Stimulated activated CD4-positive, alpha-beta T cell treated with anti-CD3 and anti-CD28 coated beads, Interleukin-4, amount 100 ng/mL, for 48 hours (primary cell): ENCODE measurements around the gene MPRIP.
A peak's percentile ranks its signal among the peaks of the same experiment; 100 is the strongest.
"Not testable (repeated sequence)": the region's sequence is repeated elsewhere in the genome, so short reads cannot be mapped to it uniquely, and the experiment has no call there.

Source experiments
- DNase-seq, 2 donors: peaks; one replicate each; pipeline ENCODE4 v3.0.0-alpha.2; 2020; ENCODE audit warnings: low read depth in 2 of 2

Gene MPRIP

DNA sequence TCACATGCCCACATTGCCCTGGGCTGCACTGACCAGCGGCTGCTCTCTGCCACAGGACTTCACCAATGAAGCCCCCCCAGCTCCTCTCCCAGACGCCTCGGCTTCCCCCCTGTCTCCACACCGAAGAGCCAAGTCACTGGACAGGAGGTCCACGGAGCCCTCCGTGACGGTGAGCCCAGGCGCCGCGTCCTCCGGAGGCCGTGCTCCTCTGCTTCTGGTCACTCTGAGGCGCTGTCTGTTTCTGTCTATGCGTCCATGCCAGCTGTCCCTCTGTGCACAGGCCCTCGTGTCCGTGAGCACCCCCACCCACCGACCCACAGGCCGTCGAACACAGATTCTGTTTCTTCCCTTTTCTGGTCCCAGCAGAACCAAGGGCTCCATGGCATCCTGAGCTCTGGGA is 101.2 kb downstream of the MPRIP start:
- no peak for DNase-seq

DNA sequence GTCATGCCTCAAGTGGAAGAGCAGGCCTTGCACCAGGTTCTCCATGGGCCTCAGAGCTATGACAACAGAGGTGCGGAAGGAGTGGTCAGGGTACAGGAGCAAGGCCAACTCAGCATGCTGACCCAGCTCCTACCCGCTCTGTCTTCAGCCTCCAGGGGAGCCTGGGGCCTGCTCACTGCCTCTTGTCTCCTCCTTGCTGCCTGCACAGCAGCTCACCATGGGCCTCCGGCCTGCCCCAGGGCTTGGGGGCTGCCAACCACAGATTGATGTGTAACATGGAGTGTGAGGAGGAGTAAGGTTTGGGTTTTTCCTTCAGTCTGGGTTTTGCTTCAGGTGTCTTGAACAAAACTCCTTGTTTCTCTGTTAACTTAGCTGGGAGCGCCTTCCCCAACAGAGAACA is 101.8 kb downstream of the MPRIP start:
- no peak for DNase-seq

DNA sequence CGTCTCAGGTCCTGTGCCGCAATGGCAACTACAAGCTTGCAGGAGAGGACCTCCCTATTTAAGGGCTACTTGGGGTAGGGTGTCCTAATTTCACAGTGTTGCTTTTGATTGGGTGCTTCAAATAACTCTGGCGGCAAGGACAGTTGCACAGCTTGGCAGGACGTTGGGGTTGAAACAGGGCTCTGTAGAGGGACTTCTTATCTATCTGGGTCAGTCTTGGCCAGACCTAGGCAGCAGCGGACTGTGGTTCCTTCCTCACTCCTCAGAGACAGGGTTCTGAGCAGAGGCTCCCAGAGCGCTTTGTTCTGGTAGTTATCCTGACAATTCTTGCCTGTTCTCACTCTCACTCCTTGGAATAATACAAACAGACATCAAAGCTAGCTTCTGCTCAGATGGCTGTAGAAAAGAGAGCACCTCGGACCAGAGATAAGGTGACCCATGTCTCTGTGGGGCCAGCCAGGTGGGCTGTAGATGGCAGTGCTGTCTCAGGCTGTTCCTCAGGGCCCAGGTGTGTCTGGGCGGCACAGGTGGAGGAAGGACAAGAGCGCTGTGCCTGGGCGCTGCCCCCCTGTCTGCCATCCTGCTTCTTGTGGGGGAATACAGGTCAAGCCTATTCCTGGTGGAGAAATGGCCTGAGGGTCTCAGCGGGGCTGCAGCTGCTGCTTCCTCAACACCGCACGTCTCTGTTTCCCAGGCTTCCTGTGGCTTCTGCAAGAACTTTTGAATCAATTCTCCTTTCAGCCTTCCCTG is 102.8 kb downstream of the MPRIP start:
- DNase-seq = no peak

DNA sequence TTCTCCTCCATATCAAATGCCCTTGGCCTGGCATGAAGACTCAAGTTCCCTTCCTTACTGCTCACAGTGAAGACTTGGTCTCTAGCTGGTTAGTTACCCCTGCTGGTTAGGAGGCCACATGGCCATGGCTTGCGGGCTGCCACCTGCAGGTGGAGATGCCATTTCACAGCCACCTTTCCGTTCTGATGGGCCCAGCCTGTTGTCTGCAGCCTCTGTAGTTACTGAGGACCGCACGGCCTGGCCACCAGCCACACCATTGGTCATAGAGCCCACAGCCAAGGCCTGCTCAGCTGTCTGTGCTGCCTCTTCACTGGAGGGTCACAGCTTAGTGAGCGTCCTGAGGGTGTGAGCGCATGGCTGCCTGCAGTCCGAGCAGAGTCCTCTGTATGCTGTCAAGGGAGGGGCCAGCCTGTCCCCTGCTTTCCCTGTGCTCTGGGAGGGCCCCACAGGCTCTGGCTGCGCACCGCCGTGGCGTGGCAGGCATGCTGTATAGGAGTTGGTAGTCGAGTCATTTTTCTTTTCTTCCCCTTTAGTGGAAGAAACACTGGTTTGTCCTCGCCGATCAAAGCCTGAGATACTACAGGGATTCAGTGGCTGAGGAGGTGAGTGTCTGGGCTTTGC is 104.6 kb downstream of the MPRIP start:
- DNase-seq = no peak

DNA sequence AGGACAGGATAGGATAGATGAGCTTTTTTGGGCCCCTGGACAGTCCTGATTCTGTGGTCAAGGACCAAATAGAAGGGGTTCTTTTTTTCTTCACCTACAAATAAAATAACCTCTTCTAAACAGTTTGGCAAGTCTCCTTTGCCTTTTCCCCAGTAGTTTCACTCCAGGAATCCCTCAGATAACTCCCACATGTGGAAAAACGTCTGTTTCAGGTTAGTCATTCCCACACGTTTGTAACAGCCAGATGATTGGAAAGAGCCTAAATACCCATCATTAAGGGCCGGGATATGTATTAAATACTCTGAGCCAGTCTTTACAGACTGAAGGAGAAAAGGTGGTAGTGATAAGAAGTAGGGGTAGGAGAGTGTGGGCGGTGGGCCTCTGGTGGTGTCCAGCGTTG is 105.6 kb downstream of the MPRIP start:
- no peak for DNase-seq

DNA sequence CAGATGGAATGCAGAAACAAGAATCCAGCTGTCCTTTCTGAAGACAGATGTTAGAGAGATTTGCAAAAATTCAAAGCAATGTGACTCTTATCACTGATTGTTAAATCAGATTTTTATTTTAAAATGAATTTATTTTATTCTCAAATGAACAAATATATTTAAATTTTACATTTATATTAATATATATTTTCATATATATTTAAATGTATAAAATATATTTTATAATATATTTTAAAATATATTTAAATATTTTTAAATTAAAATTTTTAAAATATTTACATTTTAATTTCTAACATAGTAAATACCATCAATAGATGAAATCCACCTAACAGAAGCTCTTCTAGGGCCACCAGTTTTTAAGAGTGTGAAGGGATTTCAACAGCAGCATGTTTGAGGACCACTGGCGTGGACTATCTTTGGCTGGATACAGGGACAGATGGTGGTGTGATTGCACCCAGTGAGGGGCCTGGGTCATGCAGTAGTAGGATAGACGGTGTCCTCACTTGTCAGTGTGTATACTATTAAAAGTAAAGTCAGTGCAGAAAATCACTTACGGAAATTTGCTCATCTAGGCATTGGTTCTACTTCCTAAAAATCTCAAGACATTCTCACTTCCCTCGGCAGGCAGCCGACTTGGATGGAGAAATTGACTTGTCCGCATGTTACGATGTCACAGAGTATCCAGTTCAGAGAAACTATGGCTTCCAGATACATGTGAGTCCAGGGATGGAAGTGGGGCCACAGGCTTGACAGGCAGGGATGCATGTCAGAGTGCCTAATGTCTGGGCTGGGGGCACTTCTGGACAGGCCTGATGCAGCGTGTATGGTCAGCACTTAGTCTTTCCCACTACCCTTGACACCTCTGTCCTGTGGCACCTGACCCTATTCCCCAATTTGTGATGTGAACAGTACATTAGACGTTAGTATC is 107.5 kb downstream of the MPRIP start:
- no peak for DNase-seq

DNA sequence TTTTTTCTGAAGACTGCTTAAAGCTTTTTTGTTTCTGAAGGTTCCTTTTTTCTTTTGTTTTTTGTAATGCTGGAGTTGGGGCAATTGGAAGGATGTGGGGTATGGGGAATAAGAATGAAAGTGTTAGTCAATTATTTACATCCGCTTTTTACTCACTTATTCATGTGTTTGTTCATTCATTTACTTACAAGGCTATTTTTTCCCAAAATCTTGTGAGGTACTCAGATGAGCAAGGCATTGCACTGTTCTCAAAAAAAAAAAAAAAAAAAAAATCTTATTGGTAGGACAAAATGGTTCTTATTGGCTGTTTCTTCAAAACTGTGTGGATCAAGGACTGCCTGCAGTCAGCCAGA is 108.2 kb downstream of the MPRIP start:
- no peak for DNase-seq

DNA sequence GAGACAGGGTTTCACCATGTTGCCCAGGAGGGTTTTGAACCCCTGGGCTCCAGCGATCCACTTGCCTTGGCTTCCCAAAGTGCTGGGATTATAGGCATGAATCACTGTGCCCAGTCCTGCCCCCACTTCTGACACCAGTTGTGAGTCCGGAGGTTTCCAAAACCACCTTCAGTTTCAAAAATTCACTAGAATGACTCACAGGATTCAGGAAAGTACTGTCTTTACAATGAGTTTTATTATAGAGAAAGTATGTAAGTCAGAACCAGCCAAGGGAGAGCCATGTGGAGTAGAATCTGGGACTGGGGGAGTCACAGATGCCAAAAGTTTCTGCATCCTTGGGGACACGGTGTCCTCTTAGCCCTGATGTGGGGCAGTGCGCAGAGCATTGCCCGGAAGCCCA is 108.8 kb downstream of the MPRIP start:
- no peak for DNase-seq

DNA sequence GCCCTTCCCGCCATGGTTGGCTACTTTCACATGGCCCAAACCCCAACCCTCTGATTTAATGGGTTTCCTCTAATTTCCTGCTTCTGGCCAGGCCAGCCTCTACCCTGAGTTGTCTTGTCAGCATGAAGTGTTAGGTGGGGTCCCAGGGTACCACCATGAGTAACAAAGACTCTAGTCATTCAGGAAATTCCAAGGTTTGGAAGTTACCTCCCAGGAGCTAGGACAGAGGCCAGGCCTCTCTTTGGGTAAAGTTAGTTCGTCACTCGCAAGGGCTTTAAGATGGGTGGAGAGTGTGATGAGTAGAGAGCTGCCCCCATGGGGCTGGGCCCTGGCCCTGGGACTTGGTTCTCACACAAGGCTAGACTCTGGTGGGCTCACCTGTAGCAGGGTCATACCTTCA is 109.3 kb downstream of the MPRIP start:
- DNase-seq = no peak

DNA sequence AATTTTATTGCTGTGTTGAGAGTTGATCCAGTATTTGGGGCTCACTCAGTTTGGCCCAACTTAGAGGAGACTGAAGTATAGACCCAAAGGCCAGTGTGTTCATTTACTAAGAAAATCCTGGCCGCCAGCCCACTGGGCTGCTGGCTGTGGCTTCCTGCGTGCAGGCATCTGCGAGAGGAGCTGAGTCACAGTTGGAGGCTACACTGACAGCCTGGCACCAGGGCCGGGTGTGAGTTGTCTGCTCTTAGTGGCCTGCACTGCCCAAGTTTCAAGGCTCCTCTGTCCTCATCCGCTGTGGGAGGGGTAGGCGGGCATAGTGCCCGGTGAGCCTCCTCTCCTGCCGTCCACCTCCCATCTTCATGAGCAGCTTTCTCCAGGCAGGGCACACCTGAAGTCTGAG is 109.7 kb downstream of the MPRIP start:
- DNase-seq = peak in 1 of 2 donors; percentile 18

DNA sequence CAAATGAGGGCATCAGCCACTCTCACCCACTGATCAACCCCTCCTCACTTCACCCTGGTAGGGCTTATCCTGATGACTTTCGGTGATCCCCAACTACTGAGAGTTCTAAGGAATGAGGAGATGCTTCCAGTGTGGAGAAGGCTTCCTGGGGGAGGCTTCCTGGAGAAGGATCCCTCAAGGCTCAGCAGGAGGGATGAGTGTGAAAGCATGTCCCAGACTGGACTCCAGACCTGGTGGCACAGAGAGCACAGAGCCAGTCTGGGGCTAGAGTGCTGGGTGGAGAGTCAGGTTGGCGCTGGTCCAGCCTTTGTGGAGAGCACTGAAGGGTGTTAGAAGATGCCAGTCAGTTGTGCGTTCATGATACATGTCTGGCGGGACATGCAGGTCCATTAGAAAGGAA is 110.1 kb downstream of the MPRIP start:
- no peak for DNase-seq

DNA sequence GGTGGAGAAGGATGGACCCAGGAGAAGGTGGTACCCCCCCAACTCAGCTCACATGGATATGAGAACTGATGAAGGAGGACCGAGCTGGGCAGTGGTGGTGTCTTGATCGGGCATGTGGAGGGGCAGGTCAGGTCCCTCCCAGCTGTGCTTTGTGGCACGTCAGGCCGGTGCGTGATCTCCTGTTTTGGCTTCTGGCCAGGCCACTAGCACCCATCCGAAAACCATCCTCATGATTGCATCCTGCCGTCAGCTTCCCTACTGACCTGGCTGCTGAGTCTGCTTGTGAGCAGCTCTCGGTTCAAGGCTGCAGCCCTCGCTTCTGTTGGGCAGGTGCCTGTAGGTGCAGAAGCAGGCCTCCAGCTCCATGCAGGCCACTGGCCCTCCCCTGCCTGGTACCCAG is 110.8 kb downstream of the MPRIP start:
- DNase-seq = no peak

DNA sequence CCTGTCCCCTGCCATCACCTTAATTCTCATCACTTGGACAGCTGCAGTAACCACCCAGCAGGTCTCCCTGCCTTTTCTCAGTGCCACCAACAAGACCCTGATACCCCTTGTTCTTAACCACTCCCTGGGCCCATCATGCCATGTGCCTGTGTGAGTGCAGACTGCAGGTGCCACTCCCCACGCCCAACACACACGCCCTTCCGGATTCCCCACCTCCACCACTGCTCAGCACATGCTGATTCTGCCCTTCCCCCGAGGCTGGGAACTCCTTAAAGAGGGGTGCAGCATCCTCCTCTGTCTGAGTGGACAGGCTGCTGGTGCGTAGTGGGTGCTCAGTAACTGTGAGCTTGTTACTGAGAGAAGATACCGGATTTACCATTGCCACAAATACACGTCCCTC is 111.5 kb downstream of the MPRIP start:
- no peak for DNase-seq

DNA sequence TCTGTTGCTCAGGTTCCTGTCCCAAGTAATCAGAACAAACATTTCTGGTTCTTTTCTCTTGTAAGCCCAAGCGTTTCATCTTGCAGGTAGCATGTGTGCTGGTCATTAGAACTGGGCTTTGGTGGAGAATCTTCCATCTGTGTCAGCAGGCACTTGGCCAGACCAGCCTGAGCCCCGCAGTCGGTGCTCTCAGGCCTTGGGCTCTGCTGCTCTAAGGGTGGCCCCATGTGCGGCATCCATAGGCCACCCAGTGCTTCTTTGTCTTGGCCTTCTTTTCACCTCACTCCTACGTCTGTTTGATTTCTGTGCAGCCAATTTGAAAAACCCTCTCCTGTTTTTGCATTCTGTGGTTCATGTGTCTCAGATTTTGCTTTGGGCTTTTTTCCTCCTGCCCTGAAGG is 112.3 kb downstream of the MPRIP start:
- DNase-seq = no peak

DNA sequence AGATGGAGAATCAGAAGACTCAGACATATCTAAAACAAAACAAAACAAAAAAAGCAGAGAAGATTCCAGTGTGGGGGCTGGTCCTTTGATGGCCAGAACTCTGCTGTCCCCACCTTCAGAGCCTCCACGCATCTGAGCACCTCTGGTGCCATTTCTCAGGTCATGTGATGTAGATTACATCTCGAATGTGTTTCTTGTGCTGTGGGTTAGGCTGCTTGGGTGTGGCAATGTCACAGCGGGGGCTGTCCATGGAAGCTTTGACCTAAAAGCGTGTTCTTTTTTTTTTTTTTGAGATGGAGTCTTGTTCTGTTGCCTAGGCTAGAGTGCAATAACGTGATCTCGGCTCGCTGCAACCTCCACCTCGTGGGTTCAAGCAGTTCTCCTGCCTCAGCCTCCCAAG is 112.7 kb downstream of the MPRIP start:
- DNase-seq = no peak

DNA sequence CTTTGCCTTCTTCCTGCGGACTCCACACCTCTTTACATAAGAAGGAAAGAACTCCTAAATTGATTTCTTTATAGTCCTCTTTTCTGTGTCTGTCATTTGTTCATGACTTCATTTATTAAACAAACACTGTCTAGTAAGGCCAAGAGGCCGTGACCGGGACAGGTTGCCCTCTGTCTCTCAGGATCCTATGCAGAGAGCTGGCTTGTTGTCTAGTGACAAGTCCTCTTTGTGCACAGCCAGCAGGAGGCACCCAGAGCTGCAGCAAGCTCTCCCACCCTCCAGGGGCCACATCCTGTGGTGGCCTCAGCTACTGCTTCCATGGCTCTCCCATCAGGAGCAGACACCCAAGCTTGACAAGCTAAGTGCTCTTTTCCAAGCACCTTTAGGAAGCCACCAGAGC is 113.3 kb downstream of the MPRIP start:
- DNase-seq = no peak

DNA sequence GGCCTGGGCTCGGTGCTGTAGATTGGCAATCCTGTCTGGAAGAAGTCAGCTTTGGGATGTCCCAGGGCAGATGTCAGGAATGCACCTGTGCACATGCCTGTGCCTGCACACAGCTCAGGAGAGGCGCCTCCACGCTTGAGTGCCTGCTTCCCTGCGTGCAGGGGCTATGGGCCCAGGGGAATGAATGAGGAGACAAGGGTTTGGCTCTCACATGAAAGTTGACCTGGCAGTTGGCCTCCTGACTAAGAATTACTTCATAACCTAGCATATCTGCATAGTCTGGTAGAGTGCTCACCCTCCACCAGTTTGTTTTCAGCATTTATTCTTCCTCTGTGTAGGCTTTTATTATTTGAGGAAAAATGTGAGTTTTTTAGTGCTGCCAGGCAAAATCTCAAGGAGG is 113.8 kb downstream of the MPRIP start:
- DNase-seq = no peak

DNA sequence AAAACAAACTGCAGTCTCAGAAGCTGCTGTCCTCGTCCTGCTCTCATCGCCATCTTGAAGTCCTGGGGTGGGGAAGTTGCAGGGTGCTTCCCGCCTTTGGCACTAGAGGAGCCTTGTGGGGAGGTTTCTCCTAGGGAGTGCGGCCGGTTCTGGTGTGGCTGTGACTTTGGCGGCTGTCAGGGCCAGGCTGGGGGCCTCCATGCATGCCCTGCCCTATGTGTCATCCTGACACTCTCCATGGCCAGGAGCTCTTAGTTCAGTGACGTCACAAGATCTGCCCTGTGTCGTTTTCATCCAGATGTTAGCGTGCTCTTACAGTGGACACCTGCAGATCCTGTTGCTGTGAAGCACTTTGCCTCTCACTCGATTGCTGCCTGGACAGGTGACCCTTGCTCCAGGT is 114.3 kb downstream of the MPRIP start:
- no peak for DNase-seq

DNA sequence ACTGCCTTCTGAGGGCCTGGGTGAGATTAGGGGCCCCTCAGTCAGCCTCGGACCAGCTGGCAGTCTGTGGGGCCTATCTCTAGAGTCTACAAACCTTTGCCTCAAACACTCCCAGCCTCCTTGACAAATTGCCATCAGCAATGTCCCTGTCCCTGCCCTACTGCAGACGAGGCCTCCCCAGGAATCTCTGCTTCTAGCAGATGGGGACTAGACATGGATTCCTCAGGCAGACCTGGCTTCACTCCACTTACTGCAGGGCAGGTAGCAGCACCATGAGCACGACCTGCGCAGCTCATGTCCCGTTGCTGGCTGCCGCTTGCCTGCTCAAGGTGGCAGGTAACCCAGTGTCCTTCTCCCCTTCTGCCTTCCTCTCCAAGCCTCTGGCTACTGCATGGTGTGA is 114.8 kb downstream of the MPRIP start:
- no peak for DNase-seq

DNA sequence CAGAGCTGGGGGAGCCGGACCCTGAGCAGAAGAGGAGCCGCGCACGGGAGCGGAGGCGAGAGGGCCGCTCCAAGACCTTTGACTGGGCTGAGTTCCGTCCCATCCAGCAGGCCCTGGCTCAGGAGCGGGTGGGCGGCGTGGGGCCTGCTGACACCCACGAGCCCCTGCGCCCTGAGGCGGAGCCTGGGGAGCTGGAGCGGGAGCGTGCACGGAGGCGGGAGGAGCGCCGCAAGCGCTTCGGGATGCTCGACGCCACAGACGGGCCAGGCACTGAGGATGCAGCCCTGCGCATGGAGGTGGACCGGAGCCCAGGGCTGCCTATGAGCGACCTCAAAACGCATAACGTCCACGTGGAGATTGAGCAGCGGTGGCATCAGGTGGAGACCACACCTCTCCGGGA is 116.2 kb downstream of the MPRIP start:
- not testable (repeated sequence) for DNase-seq

DNA sequence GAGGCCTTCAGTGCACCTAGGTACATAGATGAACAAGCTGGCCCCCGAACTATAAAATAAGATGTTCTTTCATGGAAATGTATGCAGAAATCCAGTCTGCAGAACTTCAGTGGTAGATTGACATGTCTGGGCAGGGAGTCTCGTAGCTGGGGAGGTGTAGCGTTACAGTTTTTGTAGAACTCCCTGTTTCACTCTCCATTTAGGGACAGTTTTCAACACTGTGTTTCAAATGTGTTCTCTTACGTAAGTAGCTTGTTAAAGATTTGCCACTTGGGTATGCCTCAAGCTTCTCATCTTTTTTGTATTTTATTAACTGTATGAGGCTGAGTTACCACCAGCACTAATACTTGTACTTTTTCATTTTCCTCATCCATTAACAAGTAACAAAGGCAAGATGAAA is 117.3 kb downstream of the MPRIP start:
- DNase-seq = no peak

DNA sequence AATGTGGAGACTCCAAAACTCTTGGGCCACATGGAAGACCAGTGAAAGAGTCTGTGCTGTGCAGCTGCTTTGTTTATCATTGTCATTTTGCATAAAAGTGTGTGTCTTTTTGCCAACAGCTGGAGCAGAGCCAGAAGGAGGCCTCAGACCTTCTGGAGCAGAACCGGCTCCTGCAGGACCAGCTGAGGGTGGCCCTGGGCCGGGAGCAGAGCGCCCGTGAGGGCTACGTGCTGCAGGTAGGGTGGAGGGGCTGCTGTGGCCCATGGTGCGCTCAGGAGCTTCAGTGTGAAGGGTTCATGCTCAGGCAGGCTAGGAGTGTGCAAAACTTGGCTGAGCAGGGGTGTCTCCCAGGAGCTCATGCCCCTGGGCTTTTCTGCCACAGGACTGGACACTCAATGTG is 118.9 kb downstream of the MPRIP start:
- no peak for DNase-seq

DNA sequence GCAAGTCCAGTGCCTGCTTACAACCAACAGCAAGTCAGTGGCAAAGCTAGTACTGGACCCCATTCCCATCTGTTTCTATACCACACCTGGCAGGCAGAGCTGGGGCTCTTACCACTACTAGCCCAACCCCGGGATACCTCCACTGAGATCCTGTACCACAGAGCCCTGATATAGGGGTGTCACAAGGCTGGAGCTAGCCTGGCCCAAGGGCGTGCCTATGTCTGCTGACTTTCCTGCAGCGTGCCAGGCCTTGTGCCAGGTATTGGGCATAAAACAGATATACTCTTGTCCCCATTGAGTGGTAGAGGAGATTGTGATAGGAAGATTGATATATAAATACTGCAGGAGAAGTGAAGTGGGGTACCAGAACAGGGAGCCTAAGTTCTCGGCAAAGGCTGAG is 119.5 kb downstream of the MPRIP start:
- no peak for DNase-seq
